Parathyroid adenoma (tissue), 2 donors: ENCODE measurements around the gene CIDEA.

ENCODE experiments used
- H2AFZ ChIP-seq: fragments of 300-600 bp; sonication (generic); one replicate; pipeline ENCODE4 v1.7.0; 2017; ENCODE audit warnings: antibody characterized with exemption, mild to moderate bottlenecking
- H3K27ac ChIP-seq: fragments of 300-600 bp; sonication (generic); one replicate; pipeline ENCODE4 v1.7.0; 2017
- H3K27me3 ChIP-seq: fragments of 300-600 bp; sonication (generic); one replicate; pipeline ENCODE4 v1.7.0; 2017; ENCODE audit warnings: low read length; ENCODE audit not compliant: control insufficient read depth, insufficient read depth
- H3K36me3 ChIP-seq: fragments of 300-600 bp; sonication (generic); one replicate; pipeline ENCODE4 v1.7.0; 2017; ENCODE audit warnings: low read length; ENCODE audit not compliant: control insufficient read depth, insufficient read depth
- H3K4me1 ChIP-seq: fragments of 300-600 bp; sonication (generic); one replicate; pipeline ENCODE4 v1.7.0; 2017; ENCODE audit warnings: control low read depth
- H3K4me2 ChIP-seq: fragments of 300-600 bp; sonication (generic); one replicate; pipeline ENCODE4 v1.7.0; 2017; ENCODE audit warnings: low read length
- H3K4me3 ChIP-seq: fragments of 300-600 bp; sonication (generic); one replicate; pipeline ENCODE4 v1.7.0; 2017; ENCODE audit warnings: low read depth, low read length
- H3K79me2 ChIP-seq: fragments of 300-600 bp; sonication (generic); one replicate; pipeline ENCODE4 v1.7.0; 2017; ENCODE audit warnings: control low read depth
- H3K9ac ChIP-seq: fragments of 300-600 bp; sonication (generic); one replicate; pipeline ENCODE4 v1.7.0; 2017; ENCODE audit warnings: mild to moderate bottlenecking
- H3K9me3 ChIP-seq: fragments of 300-600 bp; sonication (generic); one replicate; pipeline ENCODE4 v1.7.0; 2017; ENCODE audit warnings: low read length; ENCODE audit not compliant: control insufficient read depth
- TF ChIP-seq, protein P1 (sequence below): fragments of 300-600 bp; sonication (generic); IDR thresholded peaks from one replicate; pipeline ENCODE4 v1.7.0; 2017; ENCODE audit warnings: antibody characterized with exemption, mild to moderate bottlenecking
- donor health status: primary hyperparathyroidism.

Gene CIDEA

DNA sequence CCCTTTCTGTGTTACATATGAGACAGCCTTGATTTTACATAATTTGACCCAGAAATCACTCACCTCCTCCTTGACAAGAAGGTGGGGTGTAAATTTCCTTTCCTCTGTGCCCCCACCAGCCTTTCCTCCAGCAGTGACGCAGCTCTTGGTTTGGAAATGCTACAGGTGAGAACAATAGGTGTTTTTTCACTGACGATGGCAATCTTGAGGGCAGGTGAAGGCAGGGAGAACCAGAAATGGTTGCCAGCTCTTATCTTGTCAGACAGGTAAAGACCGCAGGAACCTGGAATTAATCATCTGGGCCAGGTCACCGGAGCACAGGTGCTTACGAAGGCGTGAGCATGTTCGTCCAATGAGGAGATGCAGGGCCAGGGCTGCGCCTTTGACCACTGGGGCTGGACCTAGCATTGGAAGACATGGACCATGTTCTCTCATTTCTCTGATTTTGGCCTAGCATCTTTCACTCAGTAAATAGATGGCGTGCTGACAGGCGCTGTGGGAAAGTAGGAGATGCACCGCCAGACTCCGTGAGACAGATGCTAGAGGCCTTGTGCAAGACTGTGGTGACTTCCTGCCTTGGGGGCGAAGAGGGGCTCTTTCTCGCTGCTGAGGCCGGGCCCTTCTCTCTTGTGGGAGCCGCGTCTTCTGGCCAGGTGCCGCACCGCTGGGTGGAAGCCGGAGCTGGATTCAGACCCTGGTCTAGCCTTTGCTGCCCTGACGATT is 4.0 kb downstream of the CIDEA start:
- no peaks in the 10 kb centered on the region for H3K4me1 ChIP-seq
- no peak overlapping the region for H3K4me3 ChIP-seq
- peaks cover 14% of the 10 kb centered on the region for H3K27me3 ChIP-seq
- no peaks in the 10 kb centered on the region for H3K79me2 ChIP-seq
- no peak overlapping the region for H3K27ac ChIP-seq
- TF ChIP-seq, protein P1, sequence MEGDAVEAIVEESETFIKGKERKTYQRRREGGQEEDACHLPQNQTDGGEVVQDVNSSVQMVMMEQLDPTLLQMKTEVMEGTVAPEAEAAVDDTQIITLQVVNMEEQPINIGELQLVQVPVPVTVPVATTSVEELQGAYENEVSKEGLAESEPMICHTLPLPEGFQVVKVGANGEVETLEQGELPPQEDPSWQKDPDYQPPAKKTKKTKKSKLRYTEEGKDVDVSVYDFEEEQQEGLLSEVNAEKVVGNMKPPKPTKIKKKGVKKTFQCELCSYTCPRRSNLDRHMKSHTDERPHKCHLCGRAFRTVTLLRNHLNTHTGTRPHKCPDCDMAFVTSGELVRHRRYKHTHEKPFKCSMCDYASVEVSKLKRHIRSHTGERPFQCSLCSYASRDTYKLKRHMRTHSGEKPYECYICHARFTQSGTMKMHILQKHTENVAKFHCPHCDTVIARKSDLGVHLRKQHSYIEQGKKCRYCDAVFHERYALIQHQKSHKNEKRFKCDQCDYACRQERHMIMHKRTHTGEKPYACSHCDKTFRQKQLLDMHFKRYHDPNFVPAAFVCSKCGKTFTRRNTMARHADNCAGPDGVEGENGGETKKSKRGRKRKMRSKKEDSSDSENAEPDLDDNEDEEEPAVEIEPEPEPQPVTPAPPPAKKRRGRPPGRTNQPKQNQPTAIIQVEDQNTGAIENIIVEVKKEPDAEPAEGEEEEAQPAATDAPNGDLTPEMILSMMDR: no peak
- H3K9me3 ChIP-seq: no peaks in the 10 kb centered on the region
- H2AFZ ChIP-seq: no peak overlapping the region
- no peaks in the 10 kb centered on the region for H3K36me3 ChIP-seq
- H3K4me2 ChIP-seq: no peak overlapping the region
- H3K9ac ChIP-seq: no peak overlapping the region

DNA sequence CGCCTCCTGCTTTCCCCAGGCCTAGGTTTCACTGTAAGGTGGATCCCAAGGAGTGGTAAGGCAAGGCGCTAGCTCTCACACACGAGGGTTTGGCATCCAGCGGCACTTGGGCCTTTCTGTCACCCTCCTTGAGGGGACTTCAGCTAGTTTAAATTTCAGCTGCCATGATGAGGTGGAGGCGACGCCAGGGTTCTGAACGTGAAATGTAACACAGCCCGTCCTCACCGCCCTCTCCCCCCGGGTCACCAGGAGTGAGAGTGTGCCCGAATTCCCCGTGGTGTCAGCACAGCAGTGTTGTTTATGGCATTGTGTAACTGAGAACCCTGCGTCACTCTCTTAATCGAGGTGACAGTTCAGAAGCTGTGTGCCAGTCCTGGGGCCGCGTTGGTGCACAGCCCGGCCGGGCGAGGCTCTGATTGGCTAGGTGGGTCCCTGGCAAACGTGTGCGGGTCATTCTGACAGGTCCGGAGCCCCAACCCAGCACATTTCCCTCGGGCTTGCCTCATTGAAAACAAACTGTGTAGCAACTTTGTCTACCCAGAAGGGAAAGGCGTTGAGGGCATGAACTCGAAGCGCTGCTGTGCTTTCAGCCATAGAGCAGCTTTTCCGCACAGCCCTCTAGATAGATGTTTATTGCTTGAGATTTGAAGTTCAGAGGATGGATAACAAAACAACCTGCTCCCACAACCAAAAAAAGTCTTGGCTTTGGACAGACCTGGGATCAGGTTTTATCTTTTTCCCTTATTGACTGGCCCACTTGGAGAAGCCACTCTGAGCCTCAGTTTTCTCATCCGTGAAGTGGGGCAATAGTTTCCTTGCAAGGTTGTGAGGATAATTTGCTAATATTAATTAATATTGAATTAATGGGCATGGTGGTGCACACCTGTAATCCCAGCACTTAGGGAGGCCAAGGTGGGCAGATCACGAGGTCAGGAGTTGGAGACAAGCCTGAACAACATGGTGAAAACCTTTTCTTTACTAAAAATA is 4.9 kb downstream of the CIDEA start:
- Histone ChIP-seq H3K9me3 (no peaks in the 10 kb centered on the region), H3K36me3 (no peaks in the 10 kb centered on the region), H2AFZ (no peak overlapping the region), H3K9ac (no peak overlapping the region), H3K4me1 (no peaks in the 10 kb centered on the region), H3K27ac (no peak overlapping the region), H3K79me2 (no peaks in the 10 kb centered on the region), H3K4me2 (no peak overlapping the region), H3K4me3 (no peak overlapping the region), H3K27me3 (peaks cover 9% of the 10 kb centered on the region)
- TF ChIP-seq, protein P1: no peak

DNA sequence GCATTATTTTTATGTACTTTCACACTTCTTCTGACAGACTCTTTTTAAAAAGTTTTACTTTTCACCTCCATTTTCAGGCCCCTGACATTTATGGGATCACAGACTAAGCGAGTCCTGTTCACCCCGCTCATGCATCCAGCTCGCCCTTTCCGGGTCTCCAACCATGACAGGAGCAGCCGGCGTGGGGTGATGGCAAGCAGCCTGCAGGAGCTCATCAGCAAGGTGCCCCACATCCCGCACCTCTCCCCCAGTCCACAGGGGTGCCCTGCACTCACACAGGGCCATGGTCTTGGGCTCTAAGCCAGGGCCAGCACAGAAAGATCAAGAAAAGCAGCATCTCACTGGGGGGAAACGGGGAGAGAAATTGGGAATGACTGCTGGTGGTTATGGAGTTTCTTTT is 8.6 kb downstream of the CIDEA start:
- Histone ChIP-seq H3K9ac (no peak overlapping the region), H2AFZ (no peak overlapping the region), H3K36me3 (no peaks in the 10 kb centered on the region), H3K79me2 (no peaks in the 10 kb centered on the region), H3K9me3 (no peaks in the 10 kb centered on the region), H3K27me3 (no peaks in the 10 kb centered on the region), H3K27ac (no peak overlapping the region), H3K4me2 (no peak overlapping the region), H3K4me1 (no peaks in the 10 kb centered on the region), H3K4me3 (no peak overlapping the region)
- TF ChIP-seq, protein P1: no peak

DNA sequence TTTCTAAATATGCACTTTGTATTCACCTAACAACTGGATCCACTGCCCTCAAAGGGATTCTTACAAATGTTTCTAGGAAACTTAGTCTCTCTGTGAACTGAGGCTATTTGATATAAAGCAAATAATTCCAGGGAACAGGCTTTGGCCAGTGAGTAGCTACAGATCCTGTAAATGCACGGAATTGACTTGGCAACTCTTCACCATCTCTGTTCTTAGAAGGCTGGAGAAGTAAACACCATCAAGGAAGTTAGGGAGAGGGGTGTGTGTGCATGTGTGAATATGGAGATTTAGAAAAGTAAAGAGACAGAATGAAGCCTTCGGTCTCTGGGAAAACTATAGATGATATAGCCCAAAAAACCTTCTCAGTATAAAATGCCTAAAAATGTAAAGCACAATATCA is 10.7 kb downstream of the CIDEA start:
- TF ChIP-seq, protein P1: no peak
- no peak overlapping the region for H2AFZ ChIP-seq
- H3K79me2 ChIP-seq: no peaks in the 10 kb centered on the region

More for the DNA sequence above, 10.7 kb downstream of the CIDEA start:
- Histone ChIP-seq H3K27me3 (no peaks in the 10 kb centered on the region), H3K27ac (no peak overlapping the region), H3K4me2 (no peak overlapping the region), H3K4me3 (no peak overlapping the region), H3K36me3 (no peaks in the 10 kb centered on the region), H3K9me3 (no peaks in the 10 kb centered on the region), H3K4me1 (no peaks in the 10 kb centered on the region), H3K9ac (no peak overlapping the region)
